IPS-20b (cell line): ENCODE measurements around the gene ARHGAP18.

ENCODE experiments used
- H3K27ac ChIP-seq: one replicate; pipeline ENCODE4 v1.5.1; 2013; ENCODE audit warnings: low read length
- H3K27me3 ChIP-seq: 2 replicates; pipeline ENCODE4 v1.6.1; 2013; ENCODE audit warnings: mild to moderate bottlenecking, low read length, inconsistent platforms; ENCODE audit not compliant: insufficient read depth
- H3K36me3 ChIP-seq: 2 replicates; pipeline ENCODE4 v1.6.1; 2013; ENCODE audit warnings: low read depth, mild to moderate bottlenecking, inconsistent platforms, low read length, moderate library complexity; ENCODE audit not compliant: insufficient read depth
- H3K4me1 ChIP-seq: 2 replicates; pipeline ENCODE4 v1.6.1; 2013; ENCODE audit warnings: mild to moderate bottlenecking, control low read depth, inconsistent platforms, low read length, moderate library complexity; ENCODE audit not compliant: insufficient read depth
- H3K4me3 ChIP-seq: 2 replicates; pipeline ENCODE4 v1.5.1; 2013; ENCODE audit warnings: mild to moderate bottlenecking, low read length, inconsistent platforms
- H3K9ac ChIP-seq: 2 replicates; pipeline ENCODE4 v1.6.1; 2013; ENCODE audit warnings: low read depth, mild to moderate bottlenecking, inconsistent platforms, low read length, moderate library complexity
- H3K9me3 ChIP-seq: 2 replicates; pipeline ENCODE4 v1.6.1; 2013; ENCODE audit warnings: mild to moderate bottlenecking, low read depth, low read length, inconsistent platforms; ENCODE audit not compliant: insufficient read depth

ARHGAP18 gene

GRCh38 chr6:129700666-129701065 lies 9.3 kb downstream of the ARHGAP18 start:
- no peaks in the 10 kb centered on the region for H3K9me3 ChIP-seq
- H3K4me1 ChIP-seq, result no peaks in the 10 kb centered on the region; the same call in 1 of the 2 replicates
- H3K36me3 ChIP-seq, result no peaks in the 10 kb centered on the region
- no peaks in the 10 kb centered on the region for H3K27me3 ChIP-seq
- H3K4me3 ChIP-seq, result no peak overlapping the region
- H3K27ac ChIP-seq, result no peak overlapping the region
- H3K9ac ChIP-seq, result no peak overlapping the region

GRCh38 chr6:129699659-129700058 lies 10.3 kb downstream of the ARHGAP18 start:
- peaks cover 6% of the 10 kb centered on the region; the same call in 1 of the 2 replicates for H3K4me1 ChIP-seq
- no peaks in the 10 kb centered on the region for H3K9me3 ChIP-seq
- no peaks in the 10 kb centered on the region for H3K27me3 ChIP-seq
- H3K9ac ChIP-seq, result no peak overlapping the region
- no peak overlapping the region for H3K27ac ChIP-seq
- no peak overlapping the region for H3K4me3 ChIP-seq
- no peaks in the 10 kb centered on the region for H3K36me3 ChIP-seq

- Histone ChIP-seq H3K9ac (no peak overlapping the region), H3K27me3 (no peaks in the 10 kb centered on the region), H3K9me3 (no peaks in the 10 kb centered on the region), H3K36me3 (no peaks in the 10 kb centered on the region), H3K4me3 (no peak overlapping the region), H3K4me1 (peaks cover 6% of the 10 kb centered on the region; the same call in 1 of the 2 replicates), H3K27ac (no peak overlapping the region)
Observed at GRCh38 chr6:129698430-129698829, 11.5 kb downstream of the ARHGAP18 start.

GRCh38 chr6:129697788-129698187 lies 12.2 kb downstream of the ARHGAP18 start:
- H3K9ac ChIP-seq, result no peak overlapping the region
- no peak overlapping the region for H3K4me3 ChIP-seq
- H3K27me3 ChIP-seq, result no peaks in the 10 kb centered on the region
- no peaks in the 10 kb centered on the region for H3K36me3 ChIP-seq
- H3K27ac ChIP-seq, result no peak overlapping the region
- peaks cover 6% of the 10 kb centered on the region; the same call in 1 of the 2 replicates for H3K4me1 ChIP-seq
- no peaks in the 10 kb centered on the region for H3K9me3 ChIP-seq

- no peaks in the 10 kb centered on the region for H3K9me3 ChIP-seq
- H3K9ac ChIP-seq, result no peak overlapping the region
- no peaks in the 10 kb centered on the region for H3K27me3 ChIP-seq
- H3K4me3 ChIP-seq, result no peak overlapping the region; the same call in 1 of the 2 replicates
- peaks cover 6% of the 10 kb centered on the region; the same call in 1 of the 2 replicates for H3K4me1 ChIP-seq
- no peak overlapping the region for H3K27ac ChIP-seq
- no peaks in the 10 kb centered on the region for H3K36me3 ChIP-seq
Observed at GRCh38 chr6:129696843-129697242, 13.1 kb downstream of the ARHGAP18 start.

- Histone ChIP-seq H3K9ac (no peak overlapping the region), H3K27me3 (no peaks in the 10 kb centered on the region), H3K36me3 (no peaks in the 10 kb centered on the region), H3K4me3 (no peak overlapping the region), H3K27ac (no peak overlapping the region), H3K9me3 (no peaks in the 10 kb centered on the region), H3K4me1 (peaks cover 9% of the 10 kb centered on the region)
Observed at GRCh38 chr6:129696028-129696418, 14.0 kb downstream of the ARHGAP18 start.

GRCh38 chr6:129695373-129696027 lies 14.5 kb downstream of the ARHGAP18 start:
- no peak overlapping the region for H3K9ac ChIP-seq
- H3K36me3 ChIP-seq, result no peaks in the 10 kb centered on the region
- no peaks in the 10 kb centered on the region for H3K9me3 ChIP-seq
- H3K27ac ChIP-seq, result no peak overlapping the region
- peaks cover 13% of the 10 kb centered on the region for H3K4me1 ChIP-seq
- no peak overlapping the region for H3K4me3 ChIP-seq
- no peaks in the 10 kb centered on the region for H3K27me3 ChIP-seq

GRCh38 chr6:129694036-129694435 lies 15.9 kb downstream of the ARHGAP18 start:
- H3K4me3 ChIP-seq, result no peak overlapping the region
- H3K27me3 ChIP-seq, result no peaks in the 10 kb centered on the region
- H3K9me3 ChIP-seq, result no peaks in the 10 kb centered on the region
- H3K9ac ChIP-seq, result no peak overlapping the region
- peaks cover 22% of the 10 kb centered on the region for H3K4me1 ChIP-seq
- no peak overlapping the region for H3K27ac ChIP-seq
- H3K36me3 ChIP-seq, result no peaks in the 10 kb centered on the region

GRCh38 chr6:129692467-129692866 lies 17.5 kb downstream of the ARHGAP18 start:
- Histone ChIP-seq H3K27me3 (no peaks in the 10 kb centered on the region), H3K9me3 (no peaks in the 10 kb centered on the region), H3K9ac (no peak overlapping the region), H3K27ac (no peak overlapping the region), H3K36me3 (no peaks in the 10 kb centered on the region), H3K4me1 (peaks cover 22% of the 10 kb centered on the region), H3K4me3 (no peak overlapping the region)

GRCh38 chr6:129691709-129692108 lies 18.3 kb downstream of the ARHGAP18 start:
- Histone ChIP-seq H3K4me3 (no peak overlapping the region), H3K4me1 (peaks cover 22% of the 10 kb centered on the region), H3K27me3 (no peaks in the 10 kb centered on the region), H3K9me3 (no peaks in the 10 kb centered on the region), H3K9ac (no peak overlapping the region), H3K36me3 (no peaks in the 10 kb centered on the region), H3K27ac (no peak overlapping the region)

GRCh38 chr6:129691043-129691640 lies 18.8 kb downstream of the ARHGAP18 start:
- H3K9me3 ChIP-seq, result no peaks in the 10 kb centered on the region
- H3K9ac ChIP-seq, result no peak overlapping the region
- H3K27ac ChIP-seq, result no peak overlapping the region
- no peaks in the 10 kb centered on the region for H3K36me3 ChIP-seq
- no peak overlapping the region for H3K4me3 ChIP-seq
- H3K27me3 ChIP-seq, result no peaks in the 10 kb centered on the region
- peaks cover 22% of the 10 kb centered on the region for H3K4me1 ChIP-seq

GRCh38 chr6:129686941-129687627 lies 22.9 kb downstream of the ARHGAP18 start:
- H3K36me3 ChIP-seq, result no peaks in the 10 kb centered on the region
- no peak overlapping the region for H3K4me3 ChIP-seq
- H3K27me3 ChIP-seq, result no peaks in the 10 kb centered on the region
- H3K9ac ChIP-seq, result no peak overlapping the region
- H3K4me1 ChIP-seq, result peaks cover 16% of the 10 kb centered on the region
- no peak overlapping the region for H3K27ac ChIP-seq
- no peaks in the 10 kb centered on the region for H3K9me3 ChIP-seq
